HG02763 (cell line): ENCODE data around the gene SCYL2.

Source experiments
- ATAC-seq: cut with Tn5 transposase; IDR thresholded peaks from one replicate; pipeline ENCODE4 v1.9.1; 2021; ENCODE audit warnings: mild to moderate bottlenecking, moderate library complexity; ENCODE audit not compliant: unreplicated experiment

The SCYL2 gene

GRCh38 chr12:100371146-100371545, 104.2 kb downstream of the SCYL2 start:
- no peak for ATAC-seq

- no peak for ATAC-seq
These were observed 106.1 kb downstream of the SCYL2 start for GRCh38 chr12:100372853-100373640.

- no peak for ATAC-seq
These were observed 108.2 kb downstream of the SCYL2 start for GRCh38 chr12:100375038-100375735.

GRCh38 chr12:100376161-100376560, 109.2 kb downstream of the SCYL2 start:
- no peak for ATAC-seq

GRCh38 chr12:100381379-100381778, 114.4 kb downstream of the SCYL2 start:
- ATAC-seq: no peak

- no peak for ATAC-seq
These were observed 115.4 kb downstream of the SCYL2 start for GRCh38 chr12:100382338-100382737.

- ATAC-seq: no peak
These were observed 116.9 kb downstream of the SCYL2 start for GRCh38 chr12:100383586-100384558.

GRCh38 chr12:100384559-100384935, 117.6 kb downstream of the SCYL2 start:
- no peak for ATAC-seq

- no peak for ATAC-seq
These were observed 121.4 kb downstream of the SCYL2 start for GRCh38 chr12:100388382-100388781.
